ENCODE results near the gene CFHR5.
"Not testable (repeated sequence)": the region's sequence is repeated elsewhere in the genome, so short reads cannot be mapped to it uniquely, and the experiment has no call there.

CFHR5 gene

DNA sequence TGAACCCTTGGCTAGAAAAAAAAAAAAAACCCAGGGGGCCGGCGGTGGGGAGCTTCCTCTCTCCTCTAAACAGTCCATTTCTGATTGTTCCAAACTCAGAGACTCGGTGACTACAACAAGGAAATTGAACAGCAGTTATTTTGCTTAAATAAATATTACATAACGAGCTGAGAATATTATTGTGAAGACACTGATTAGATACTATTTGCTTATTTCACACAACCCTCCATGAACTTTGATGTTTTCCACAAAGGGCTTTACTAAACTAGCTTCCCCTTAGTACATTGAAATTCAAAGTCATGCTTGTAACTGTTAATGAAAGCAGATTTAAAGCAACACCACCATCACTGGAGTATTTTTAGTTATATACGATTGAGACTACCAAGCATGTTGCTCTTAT, at the start of gene CFHR5:
Gene CFHR5, plus strand, starts transcription at position 279 of the 400 bp plus-strand sequence. Its CDS starts 109 bp downstream, at position 388.
- DNase-seq, result no peak

DNA sequence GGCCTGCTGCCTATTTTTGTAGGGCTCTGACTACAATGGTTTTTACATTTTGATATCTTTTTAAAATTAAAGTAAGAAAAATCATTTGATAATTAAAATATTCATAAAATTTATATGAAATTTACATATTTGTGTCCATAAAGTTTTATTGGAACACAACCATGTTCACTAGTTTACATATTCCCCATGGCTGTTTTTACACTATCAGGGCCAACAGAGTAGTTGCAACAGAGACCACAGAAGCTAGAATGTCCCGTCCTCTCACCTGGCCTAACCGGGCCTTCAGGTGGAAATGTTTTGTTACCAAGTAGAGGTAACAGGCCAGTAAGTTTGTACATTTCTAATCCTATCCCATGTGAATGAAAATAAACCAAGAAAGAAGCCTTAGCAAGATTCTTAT, 44.5 kb upstream of the CFHR5 start:
- not testable (repeated sequence) for DNase-seq

GRCh38 chr1:196933531-196934189, 43.7 kb upstream of the CFHR5 start:
- DNase-seq, result peak in 1 of 51 donors; percentile 1

DNA sequence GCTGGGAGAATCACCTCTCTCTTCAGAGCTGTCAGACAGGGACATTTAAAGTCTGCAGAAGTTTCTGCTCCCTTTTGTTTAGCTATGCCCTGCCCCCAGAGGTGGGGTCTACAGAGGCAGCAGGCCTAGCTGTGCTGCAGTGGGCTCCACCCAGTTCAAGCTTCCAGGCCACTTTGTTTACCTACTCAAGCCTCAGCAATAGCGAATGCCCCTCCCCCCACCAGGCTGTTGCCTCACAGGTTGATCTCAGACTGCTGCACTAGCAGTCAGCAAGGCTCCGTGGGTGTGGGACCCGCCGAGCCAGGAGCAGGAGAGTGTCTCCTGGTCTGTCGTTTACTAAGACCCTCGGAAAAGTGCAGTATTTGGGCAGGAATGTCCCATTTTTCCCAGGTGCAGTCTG, 35.9 kb upstream of the CFHR5 start:
- DNase-seq, result not testable (repeated sequence)

GRCh38 chr1:196943568-196943967, 33.8 kb upstream of the CFHR5 start, which contains the start of gene CFHR2:
Gene CFHR2, plus strand, starts transcription at chr1:196943738. Its CDS starts 143 bp downstream, at chr1:196943881.
- not testable (repeated sequence) for DNase-seq

DNA sequence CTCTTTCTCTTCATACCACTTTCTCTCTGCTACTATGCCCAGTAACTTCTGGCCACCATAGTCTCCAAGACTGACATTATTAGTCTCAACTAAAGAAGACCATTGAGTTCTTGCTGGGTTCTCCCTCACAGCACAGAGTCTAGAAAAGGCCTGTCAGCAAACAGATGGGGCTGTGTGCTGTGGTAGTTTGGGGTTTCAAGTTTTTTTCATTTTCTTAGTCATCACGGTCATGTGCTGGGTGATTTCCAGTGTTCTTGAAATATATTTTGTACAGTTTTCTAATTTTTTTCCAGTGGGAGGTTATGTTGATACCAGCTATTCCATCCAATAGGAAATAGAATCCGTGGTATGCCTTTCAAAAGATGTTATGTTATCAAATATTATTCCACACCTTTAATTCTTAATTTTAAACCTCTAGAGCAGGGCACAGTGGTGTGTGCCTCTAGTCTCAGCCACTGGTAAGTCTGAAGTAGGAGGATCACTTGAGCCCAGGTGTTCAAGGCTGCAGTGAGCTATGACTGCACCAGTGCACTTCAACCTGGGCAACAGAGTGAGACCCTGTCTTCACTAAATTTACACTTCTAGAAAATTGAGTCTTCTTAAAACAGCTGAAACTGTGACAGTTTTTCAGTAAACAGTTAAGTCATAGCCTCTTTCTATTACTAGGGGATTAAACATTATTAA, 25.5 kb upstream of the CFHR5 start:
- no peak for DNase-seq

- no peak for DNase-seq
These were observed 22.6 kb upstream of the CFHR5 start for GRCh38 chr1:196954778-196955177.

GRCh38 chr1:196955926-196956325, 21.4 kb upstream of the CFHR5 start:
- DNase-seq, result no peak

GRCh38 chr1:196960854-196961253, 16.5 kb upstream of the CFHR5 start:
- no peak for DNase-seq

DNA sequence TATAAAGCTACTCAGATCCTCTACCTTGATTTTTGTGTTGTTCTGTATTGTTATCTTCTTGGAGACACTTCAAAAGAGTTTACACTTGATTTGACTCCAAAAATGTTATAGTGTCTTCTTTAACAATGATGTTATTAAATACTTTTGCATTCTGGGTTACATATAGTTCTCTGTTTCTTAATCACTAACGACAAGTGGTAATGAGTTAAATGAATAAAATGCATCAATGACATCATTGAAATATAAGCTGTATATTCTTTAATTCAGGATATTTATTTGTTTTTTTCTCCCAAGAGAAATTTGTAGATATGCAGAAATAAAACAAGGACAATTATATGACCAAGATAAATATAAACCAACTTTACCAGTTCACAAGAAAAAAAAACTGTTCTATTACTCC, 7.2 kb upstream of the CFHR5 start:
- no peak for DNase-seq

- no peak for DNase-seq
These were observed 1.1 kb upstream of the CFHR5 start for GRCh38 chr1:196976278-196976677.

- no peak for DNase-seq
These were observed 3.5 kb downstream of the CFHR5 start for GRCh38 chr1:196980859-196981258.

- DNase-seq, result not testable (repeated sequence)
These were observed 4.9 kb downstream of the CFHR5 start for GRCh38 chr1:196982247-196982646.

DNA sequence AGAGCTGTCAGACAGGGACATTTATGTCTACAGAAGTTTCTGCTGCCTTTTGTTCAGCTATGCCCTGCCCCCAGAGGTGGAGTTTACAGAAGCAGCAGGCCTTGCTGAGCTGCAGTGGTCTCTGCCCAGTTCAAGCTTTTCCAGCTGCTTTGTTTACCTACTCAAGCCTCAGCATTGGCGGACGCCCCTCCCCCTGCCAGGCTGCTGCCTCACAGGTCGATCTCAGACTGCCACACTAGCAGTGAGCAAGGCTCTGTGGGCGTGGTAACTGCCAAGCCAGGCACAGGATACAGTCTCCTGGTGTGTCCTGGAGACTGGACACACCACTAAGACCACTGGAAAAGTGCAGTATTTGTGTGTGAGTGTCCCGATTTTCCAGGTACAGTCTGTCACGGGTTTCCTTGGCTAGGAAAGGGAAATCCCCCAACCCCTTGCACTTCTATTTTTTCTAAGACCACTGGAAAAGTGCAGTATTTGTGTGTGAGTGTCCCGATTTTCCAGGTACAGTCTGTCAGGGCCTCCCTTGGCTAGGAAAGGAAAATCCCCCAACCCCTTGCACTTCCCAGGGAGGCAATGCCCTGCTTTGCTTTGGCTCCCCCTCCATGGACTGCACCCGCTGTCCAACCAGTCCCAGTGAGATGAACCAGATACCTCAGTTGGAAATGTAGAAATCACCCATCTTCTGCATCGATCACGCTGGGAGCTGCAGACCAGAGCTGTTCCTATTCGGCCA, 14.7 kb downstream of the CFHR5 start:
- DNase-seq, result peak in 1 of 51 donors; percentile 1

DNA sequence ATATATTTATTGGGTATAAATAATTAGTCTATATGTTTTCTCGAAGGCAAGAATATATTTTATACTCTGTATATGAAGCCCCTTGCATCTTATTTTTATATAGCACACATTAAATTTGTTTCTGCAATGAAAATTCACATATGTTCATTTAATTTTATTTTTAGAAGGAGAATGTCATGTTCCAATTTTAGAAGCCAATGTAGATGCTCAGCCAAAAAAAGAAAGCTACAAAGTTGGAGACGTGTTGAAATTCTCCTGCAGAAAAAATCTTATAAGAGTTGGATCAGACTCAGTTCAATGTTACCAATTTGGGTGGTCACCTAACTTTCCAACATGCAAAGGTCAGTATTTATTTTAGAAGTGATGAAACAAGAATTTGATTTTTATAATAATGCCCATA, 16.6 kb downstream of the CFHR5 start:
- DNase-seq, result no peak

DNA sequence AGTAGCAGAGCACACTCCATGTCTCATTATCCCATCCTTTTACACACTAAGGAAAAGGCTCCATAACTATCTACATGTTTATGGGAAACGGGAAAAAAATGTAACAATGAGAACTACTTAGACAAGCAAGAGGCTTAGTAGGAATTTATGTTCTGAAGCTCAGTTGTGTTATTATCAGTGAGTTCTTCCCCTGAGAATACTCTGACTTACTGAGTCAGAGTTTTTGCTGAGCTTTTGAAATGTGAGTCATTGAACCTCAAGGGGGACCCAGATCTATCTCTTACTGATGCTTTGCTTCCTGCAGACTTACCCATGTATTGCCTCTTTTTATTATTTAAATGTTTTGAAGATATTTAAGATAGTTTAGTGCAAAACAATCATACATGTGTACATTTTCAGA, 20.1 kb downstream of the CFHR5 start:
- DNase-seq, result no peak

DNA sequence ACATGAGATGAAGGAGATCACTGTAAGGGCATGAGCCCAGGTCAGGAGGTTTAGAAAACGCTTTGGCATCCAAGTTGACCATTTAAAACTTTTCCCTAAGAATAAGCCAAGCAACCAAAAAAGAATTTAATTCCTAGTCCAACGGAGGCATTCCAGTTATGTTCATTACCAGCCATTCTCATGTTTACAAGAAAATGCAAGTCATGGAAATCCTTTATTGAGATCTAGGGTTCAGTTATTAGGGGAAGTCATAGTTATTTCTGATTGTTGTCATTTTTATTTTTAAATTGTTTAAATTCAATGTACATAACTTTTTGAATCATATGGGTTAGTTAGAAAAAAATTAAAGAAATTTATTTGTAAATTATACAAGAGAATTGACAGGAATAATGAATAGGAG, 24.5 kb downstream of the CFHR5 start:
- no peak for DNase-seq

GRCh38 chr1:197003132-197003531, 25.8 kb downstream of the CFHR5 start:
- DNase-seq, result no peak

- DNase-seq, result no peak
These were observed 31.5 kb downstream of the CFHR5 start for GRCh38 chr1:197008861-197009260.

- DNase-seq, result no peak
These were observed 34.3 kb downstream of the CFHR5 start for GRCh38 chr1:197011614-197012013.

GRCh38 chr1:197013234-197013633, 35.9 kb downstream of the CFHR5 start:
- DNase-seq, result no peak

GRCh38 chr1:197016751-197017150, 39.4 kb downstream of the CFHR5 start:
- no peak for DNase-seq
